ENCODE measurements around the gene HTR1B. TPM values are rescaled to one million over a fixed set of nuclear protein-coding genes. Genes with fewer than 3 reads are reported as not detected.

HTR1B gene
- total RNA-seq, 4 donors from 2014 or later, result 0.13 TPM; not detected in 3

GRCh38 chr6:77424761-77425160 is 38.5 kb downstream of the HTR1B start:
- no peak overlapping the region for H3K4me3 ChIP-seq (replicated peaks in 1 of 3)
- TF ChIP-seq POLR2A (IDR thresholded peaks at IDR 0.05) (no peak), CTCF (IDR thresholded peaks at IDR 0.05) (no peak)
- H3K27me3 ChIP-seq, result no peaks in the 10 kb centered on the region
- no peaks in the 10 kb centered on the region for H3K9me3 ChIP-seq
- DNase-seq, result no peak
- no peaks in the 10 kb centered on the region for H3K4me1 ChIP-seq
- H3K27ac ChIP-seq, result no peak overlapping the region
- H3K36me3 ChIP-seq, result no peaks in the 10 kb centered on the region
- intact Hi-C loops (cut with DNase I), result no loop called here
- 81 to 84% methylated on average over 2 of the region's 2 CpGs for WGBS, 2 donors

GRCh38 chr6:77416839-77417238 is 46.5 kb downstream of the HTR1B start:
- H3K27ac ChIP-seq, result no peak overlapping the region
- no peak for TF ChIP-seq POLR2A (IDR thresholded peaks at IDR 0.05)
- no peak for TF ChIP-seq CTCF (IDR thresholded peaks at IDR 0.05)
- no peak overlapping the region for H3K4me3 ChIP-seq (replicated peaks in 1 of 3)
- H3K9me3 ChIP-seq, result no peaks in the 10 kb centered on the region
- H3K36me3 ChIP-seq, result no peaks in the 10 kb centered on the region
- DNase-seq, result no peak
- WGBS, 2 donors, result 90 to 91% methylated on average over 2 of the region's 2 CpGs
- H3K4me1 ChIP-seq, result no peaks in the 10 kb centered on the region
- intact Hi-C loops (cut with DNase I), result no loop called here
- no peaks in the 10 kb centered on the region for H3K27me3 ChIP-seq

GRCh38 chr6:77415706-77416105 is 47.6 kb downstream of the HTR1B start:
- WGBS, 2 donors, result 72 to 78% methylated on average over 2 of the region's 2 CpGs
- Histone ChIP-seq H3K27me3 (no peaks in the 10 kb centered on the region), H3K4me3 (replicated peaks in 1 of 3) (no peak overlapping the region), H3K36me3 (no peaks in the 10 kb centered on the region), H3K27ac (no peak overlapping the region), H3K4me1 (no peaks in the 10 kb centered on the region), H3K9me3 (no peaks in the 10 kb centered on the region)
- intact Hi-C loops (cut with DNase I), result no loop called here
- DNase-seq, result no peak
- TF ChIP-seq POLR2A (IDR thresholded peaks at IDR 0.05) (no peak), CTCF (IDR thresholded peaks at IDR 0.05) (no peak)

Other genes starting within 250 kb of the HTR1B start
- 1 to 10 TPM in 3 of 4 donors, under 1 TPM in 1; 0.67 to 5.8 (median 3.8) TPM for gene MEI4, start 189.5 kb upstream of the HTR1B start, total RNA-seq